Measurements from ENCODE around the gene VPS37D.

The VPS37D gene

DNA sequence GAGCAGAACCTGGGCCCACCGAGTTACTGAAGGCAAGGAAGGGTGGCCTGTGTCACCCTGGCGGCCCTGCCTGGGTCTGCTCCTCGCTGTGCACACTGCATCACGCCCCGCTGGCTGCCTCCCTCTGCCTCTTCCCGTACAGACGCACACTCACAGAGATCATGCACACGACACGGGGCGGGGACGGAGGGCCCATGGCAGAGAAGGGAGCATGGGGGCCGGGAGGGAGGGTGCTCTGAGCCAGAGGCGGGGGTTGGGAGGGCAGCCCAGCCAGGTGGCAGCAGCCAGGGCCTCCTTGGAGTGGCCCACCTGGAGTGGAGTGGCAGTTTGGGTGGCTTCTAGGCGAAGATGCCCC lies 32.4 kb downstream of the VPS37D start:
- H2BK15ac ChIP-seq (replicated peaks; ENCODE audit: low read depth) = no peak overlapping the region
- no peaks in the 10 kb centered on the region for H3K27me3 ChIP-seq (ENCODE audit: insufficient read depth, low read length, poor library complexity)
- H2AK5ac ChIP-seq (ENCODE audit: low read length) = no peak overlapping the region
- no peaks in the 10 kb centered on the region for H3K79me1 ChIP-seq (ENCODE audit: low read length)
- no peak overlapping the region for H3K23ac ChIP-seq (ENCODE audit: low read length)
- no peaks in the 10 kb centered on the region for H3K79me2 ChIP-seq (ENCODE audit: control insufficient read depth, insufficient read depth, low read length)
- no peak overlapping the region for H3K18ac ChIP-seq (ENCODE audit: low read length)
- no peak overlapping the region for H2BK5ac ChIP-seq (ENCODE audit: low read length)
- peaks cover 9% of the 10 kb centered on the region for H3K36me3 ChIP-seq (ENCODE audit: control insufficient read depth, insufficient read depth, low read length)
- no peak overlapping the region for H3K27ac ChIP-seq (ENCODE audit: low read depth, low read length)
- no peak overlapping the region for H3K4me3 ChIP-seq (ENCODE audit: low read length)
- H3K4me2 ChIP-seq (ENCODE audit: low read length) = no peak overlapping the region
- H3K4ac ChIP-seq (ENCODE audit: low read depth, low read length) = no peak overlapping the region
- no peak overlapping the region for H3K9ac ChIP-seq (ENCODE audit: low read length)
- WGBS (ENCODE audit: extremely low coverage, insufficient coverage, low lambda C conversion rate) = no CpG with 5 or more reads among the region's 14 CpGs
- H4K5ac ChIP-seq (ENCODE audit: low read length) = no peak overlapping the region
- H4K8ac ChIP-seq (ENCODE audit: low read depth, low read length) = no peak overlapping the region
- DNase-seq = no peak
- no peaks in the 10 kb centered on the region for H3K4me1 ChIP-seq (ENCODE audit: control insufficient read depth, low read depth, low read length)
- H2BK120ac ChIP-seq (ENCODE audit: low read depth, low read length) = no peak overlapping the region
- H3K56ac ChIP-seq (ENCODE audit: low read length) = no peak overlapping the region

DNA sequence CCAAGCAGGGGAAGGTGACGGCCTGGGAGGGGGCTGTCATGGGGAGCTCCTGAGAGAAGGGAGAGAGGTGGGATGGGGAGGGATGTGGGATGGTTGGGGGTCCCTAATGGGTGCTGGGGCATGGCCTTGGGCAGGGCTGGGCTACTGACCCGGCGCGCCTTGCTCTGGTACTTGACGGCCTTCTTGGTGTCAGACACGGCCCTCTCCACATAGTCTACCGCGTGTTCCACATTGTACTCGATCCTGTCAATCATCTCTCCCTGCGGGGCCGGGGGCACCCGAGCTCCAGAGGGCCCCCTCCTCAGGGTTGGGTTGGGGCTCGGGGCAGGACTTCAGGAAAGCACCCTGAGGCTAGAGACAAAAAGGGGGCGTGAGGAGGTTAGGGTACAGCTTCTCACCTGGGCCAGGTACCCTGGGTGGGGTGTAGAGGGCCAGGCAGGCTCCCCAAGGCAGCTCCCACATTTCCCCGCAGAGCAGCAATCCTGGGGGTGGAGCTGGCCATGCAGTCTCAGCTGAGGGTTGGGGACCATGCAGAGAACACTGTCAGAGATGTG lies 33.0 kb downstream of the VPS37D start:
- no peaks in the 10 kb centered on the region for H3K79me2 ChIP-seq (ENCODE audit: control insufficient read depth, insufficient read depth, low read length)
- no peak overlapping the region for H4K5ac ChIP-seq (ENCODE audit: low read length)
- no peak overlapping the region for H2BK120ac ChIP-seq (ENCODE audit: low read depth, low read length)
- H4K8ac ChIP-seq (ENCODE audit: low read depth, low read length) = no peak overlapping the region
- no CpG with 5 or more reads among the region's 15 CpGs for WGBS (ENCODE audit: extremely low coverage, insufficient coverage, low lambda C conversion rate)
- H2BK15ac ChIP-seq (replicated peaks; ENCODE audit: low read depth) = no peak overlapping the region
- no peak overlapping the region for H3K4me3 ChIP-seq (ENCODE audit: low read length)
- peaks cover 8% of the 10 kb centered on the region for H3K36me3 ChIP-seq (ENCODE audit: control insufficient read depth, insufficient read depth, low read length)
- no peaks in the 10 kb centered on the region for H3K27me3 ChIP-seq (ENCODE audit: insufficient read depth, low read length, poor library complexity)
- H3K4me2 ChIP-seq (ENCODE audit: low read length) = no peak overlapping the region
- DNase-seq = no peak
- no peak overlapping the region for H3K18ac ChIP-seq (ENCODE audit: low read length)
- no peak overlapping the region for H3K27ac ChIP-seq (ENCODE audit: low read depth, low read length)
- H3K4me1 ChIP-seq (ENCODE audit: control insufficient read depth, low read depth, low read length) = no peaks in the 10 kb centered on the region
- H2BK5ac ChIP-seq (ENCODE audit: low read length) = no peak overlapping the region
- no peak overlapping the region for H3K56ac ChIP-seq (ENCODE audit: low read length)
- no peak overlapping the region for H3K4ac ChIP-seq (ENCODE audit: low read depth, low read length)
- H3K23ac ChIP-seq (ENCODE audit: low read length) = no peak overlapping the region
- H3K9ac ChIP-seq (ENCODE audit: low read length) = no peak overlapping the region
- H2AK5ac ChIP-seq (ENCODE audit: low read length) = no peak overlapping the region
- H3K79me1 ChIP-seq (ENCODE audit: low read length) = no peaks in the 10 kb centered on the region

DNA sequence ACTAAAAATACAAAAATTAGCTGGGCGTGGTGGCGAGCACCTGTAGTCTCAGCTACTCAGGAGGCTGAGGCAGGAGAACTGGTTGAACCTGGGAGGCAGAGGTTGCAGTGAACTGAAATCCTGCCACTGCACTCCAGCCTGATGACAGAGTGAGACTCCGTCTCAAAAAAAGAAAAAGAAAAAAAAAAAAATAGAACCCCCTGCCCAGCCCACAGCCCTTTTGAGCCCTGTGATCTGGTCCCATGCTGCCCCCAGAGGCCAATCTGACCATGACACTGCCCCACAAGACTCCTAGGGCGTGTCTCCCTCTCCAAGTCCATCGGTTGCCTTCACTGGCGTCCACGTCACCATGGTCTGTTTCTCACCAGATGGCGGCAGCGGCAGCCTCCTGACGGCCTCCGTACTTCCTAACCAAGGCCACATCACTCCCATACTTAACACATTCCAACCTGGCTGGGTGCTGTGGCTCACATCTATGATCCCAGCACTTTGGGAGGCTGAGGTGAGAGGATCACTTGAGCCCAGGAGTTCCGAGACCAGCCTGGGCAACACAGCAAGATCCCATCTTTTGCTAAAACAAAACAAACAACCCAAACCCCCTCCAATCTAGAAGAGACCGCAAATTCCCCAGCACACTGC lies 33.8 kb downstream of the VPS37D start:
- no peak overlapping the region for H2BK5ac ChIP-seq (ENCODE audit: low read length)
- H3K27ac ChIP-seq (ENCODE audit: low read depth, low read length) = no peak overlapping the region
- H2AK5ac ChIP-seq (ENCODE audit: low read length) = no peak overlapping the region
- H3K79me1 ChIP-seq (ENCODE audit: low read length) = no peaks in the 10 kb centered on the region
- no peak overlapping the region for H3K18ac ChIP-seq (ENCODE audit: low read length)
- no peak overlapping the region for H2BK15ac ChIP-seq (replicated peaks; ENCODE audit: low read depth)
- no peak overlapping the region for H2BK120ac ChIP-seq (ENCODE audit: low read depth, low read length)
- no peak overlapping the region for H3K56ac ChIP-seq (ENCODE audit: low read length)
- H3K4me3 ChIP-seq (ENCODE audit: low read length) = no peak overlapping the region
- no peaks in the 10 kb centered on the region for H3K27me3 ChIP-seq (ENCODE audit: insufficient read depth, low read length, poor library complexity)
- H3K23ac ChIP-seq (ENCODE audit: low read length) = no peak overlapping the region
- no peaks in the 10 kb centered on the region for H3K4me1 ChIP-seq (ENCODE audit: control insufficient read depth, low read depth, low read length)
- no peak overlapping the region for H4K8ac ChIP-seq (ENCODE audit: low read depth, low read length)
- peaks cover 6% of the 10 kb centered on the region for H3K36me3 ChIP-seq (ENCODE audit: control insufficient read depth, insufficient read depth, low read length)
- no peak overlapping the region for H4K5ac ChIP-seq (ENCODE audit: low read length)
- H3K4ac ChIP-seq (ENCODE audit: low read depth, low read length) = no peak overlapping the region
- no peak overlapping the region for H3K4me2 ChIP-seq (ENCODE audit: low read length)
- DNase-seq = peak; percentile 95
- no peaks in the 10 kb centered on the region for H3K79me2 ChIP-seq (ENCODE audit: control insufficient read depth, insufficient read depth, low read length)
- H3K9ac ChIP-seq (ENCODE audit: low read length) = no peak overlapping the region
- WGBS (ENCODE audit: extremely low coverage, insufficient coverage, low lambda C conversion rate) = no CpG with 5 or more reads among the region's 13 CpGs

DNA sequence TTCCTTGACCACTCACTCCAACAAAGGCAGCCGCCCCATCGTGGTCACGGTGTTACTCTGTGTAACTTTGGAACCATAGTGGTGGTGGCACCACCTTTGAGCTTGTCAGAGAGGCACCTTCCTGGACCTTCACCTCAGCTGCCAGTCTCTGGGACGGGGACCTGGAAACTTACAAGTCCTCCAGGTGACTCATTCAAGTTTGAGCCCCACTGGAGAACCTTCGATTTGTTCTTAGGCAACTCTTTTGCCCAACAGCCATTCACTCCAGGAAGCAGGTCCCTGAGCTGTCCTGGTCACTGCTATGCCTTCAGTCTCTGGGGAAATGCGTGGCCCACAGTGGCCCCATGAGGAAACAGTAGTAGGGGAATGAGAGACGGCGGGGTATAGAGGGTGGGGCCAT lies 34.6 kb downstream of the VPS37D start:
- WGBS (ENCODE audit: extremely low coverage, insufficient coverage, low lambda C conversion rate) = no CpG with 5 or more reads among the region's 8 CpGs
- Histone ChIP-seq H3K4ac (ENCODE audit: low read depth, low read length) (no peak overlapping the region), H4K5ac (ENCODE audit: low read length) (no peak overlapping the region), H3K56ac (ENCODE audit: low read length) (no peak overlapping the region), H3K9ac (ENCODE audit: low read length) (no peak overlapping the region), H3K79me2 (ENCODE audit: control insufficient read depth, insufficient read depth, low read length) (no peaks in the 10 kb centered on the region), H3K27me3 (ENCODE audit: insufficient read depth, low read length, poor library complexity) (no peaks in the 10 kb centered on the region), H3K18ac (ENCODE audit: low read length) (no peak overlapping the region), H3K27ac (ENCODE audit: low read depth, low read length) (no peak overlapping the region), H3K79me1 (ENCODE audit: low read length) (no peaks in the 10 kb centered on the region), H2BK120ac (ENCODE audit: low read depth, low read length) (no peak overlapping the region), H3K36me3 (ENCODE audit: control insufficient read depth, insufficient read depth, low read length) (peaks cover 5% of the 10 kb centered on the region), H2BK5ac (ENCODE audit: low read length) (no peak overlapping the region), H2AK5ac (ENCODE audit: low read length) (no peak overlapping the region), H3K4me2 (ENCODE audit: low read length) (no peak overlapping the region), H3K4me3 (ENCODE audit: low read length) (no peak overlapping the region), H2BK15ac (replicated peaks; ENCODE audit: low read depth) (no peak overlapping the region), H3K4me1 (ENCODE audit: control insufficient read depth, low read depth, low read length) (no peaks in the 10 kb centered on the region), H3K23ac (ENCODE audit: low read length) (no peak overlapping the region), H4K8ac (ENCODE audit: low read depth, low read length) (no peak overlapping the region)
- no peak for DNase-seq

DNA sequence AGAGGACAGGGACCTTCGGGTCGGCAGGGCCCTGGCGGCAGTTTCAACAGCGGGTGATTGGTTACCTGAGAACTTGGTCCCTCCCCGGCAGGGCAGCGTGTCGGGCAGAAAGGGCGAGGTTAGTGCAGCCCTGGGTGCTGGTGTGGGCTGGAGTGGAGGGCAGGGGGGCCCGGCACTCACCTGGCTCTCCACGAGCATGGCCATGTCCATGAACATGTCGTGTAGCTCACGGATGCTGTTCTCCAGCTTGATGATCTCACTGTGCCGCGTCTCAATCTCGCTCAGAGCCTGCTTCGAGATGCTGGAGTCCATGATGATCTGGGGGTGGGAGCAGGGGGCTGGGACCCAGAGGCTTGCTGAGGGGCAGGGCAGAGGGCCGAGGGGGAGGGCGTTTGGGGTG lies 35.0 kb downstream of the VPS37D start:
- Histone ChIP-seq H3K27me3 (ENCODE audit: insufficient read depth, low read length, poor library complexity) (no peaks in the 10 kb centered on the region), H2BK5ac (ENCODE audit: low read length) (no peak overlapping the region), H3K4ac (ENCODE audit: low read depth, low read length) (no peak overlapping the region), H3K4me2 (ENCODE audit: low read length) (no peak overlapping the region), H2AK5ac (ENCODE audit: low read length) (no peak overlapping the region), H3K9ac (ENCODE audit: low read length) (no peak overlapping the region), H3K23ac (ENCODE audit: low read length) (no peak overlapping the region), H3K56ac (ENCODE audit: low read length) (no peak overlapping the region), H3K36me3 (ENCODE audit: control insufficient read depth, insufficient read depth, low read length) (peaks cover 1% of the 10 kb centered on the region), H3K4me1 (ENCODE audit: control insufficient read depth, low read depth, low read length) (no peaks in the 10 kb centered on the region), H3K27ac (ENCODE audit: low read depth, low read length) (no peak overlapping the region), H3K4me3 (ENCODE audit: low read length) (no peak overlapping the region), H2BK120ac (ENCODE audit: low read depth, low read length) (no peak overlapping the region), H2BK15ac (replicated peaks; ENCODE audit: low read depth) (no peak overlapping the region), H4K5ac (ENCODE audit: low read length) (no peak overlapping the region), H3K79me2 (ENCODE audit: control insufficient read depth, insufficient read depth, low read length) (no peaks in the 10 kb centered on the region), H4K8ac (ENCODE audit: low read depth, low read length) (no peak overlapping the region), H3K79me1 (ENCODE audit: low read length) (no peaks in the 10 kb centered on the region), H3K18ac (ENCODE audit: low read length) (no peak overlapping the region)
- no CpG with 5 or more reads among the region's 18 CpGs for WGBS (ENCODE audit: extremely low coverage, insufficient coverage, low lambda C conversion rate)
- DNase-seq = no peak

DNA sequence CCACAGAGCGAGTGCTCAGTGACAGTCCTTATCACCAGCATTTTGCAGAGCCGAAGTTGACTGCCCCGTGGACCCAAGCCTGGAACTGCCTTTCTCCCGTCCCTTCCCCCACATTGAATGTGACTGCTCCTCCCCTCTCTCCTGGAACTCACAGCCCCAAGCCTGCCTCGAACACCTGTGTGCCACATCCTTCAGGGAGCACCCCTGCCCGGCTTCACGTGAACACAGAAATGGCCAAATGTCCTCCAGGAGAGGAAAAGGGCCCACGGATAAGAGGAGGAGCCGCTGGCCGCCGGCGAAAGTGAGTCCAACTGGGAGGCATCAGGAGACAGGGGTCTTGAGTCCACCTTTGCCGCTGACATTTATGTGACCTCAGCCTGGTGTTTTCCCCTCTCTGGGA lies 35.6 kb downstream of the VPS37D start:
- no peak overlapping the region for H3K27ac ChIP-seq (ENCODE audit: low read depth, low read length)
- no CpG with 5 or more reads among the region's 13 CpGs for WGBS (ENCODE audit: extremely low coverage, insufficient coverage, low lambda C conversion rate)
- H2AK5ac ChIP-seq (ENCODE audit: low read length) = no peak overlapping the region
- H3K27me3 ChIP-seq (ENCODE audit: insufficient read depth, low read length, poor library complexity) = no peaks in the 10 kb centered on the region
- no peak for DNase-seq
- H3K4me2 ChIP-seq (ENCODE audit: low read length) = no peak overlapping the region
- H3K79me2 ChIP-seq (ENCODE audit: control insufficient read depth, insufficient read depth, low read length) = no peaks in the 10 kb centered on the region
- no peak overlapping the region for H3K18ac ChIP-seq (ENCODE audit: low read length)
- H2BK5ac ChIP-seq (ENCODE audit: low read length) = no peak overlapping the region
- H3K4me1 ChIP-seq (ENCODE audit: control insufficient read depth, low read depth, low read length) = no peaks in the 10 kb centered on the region
- H2BK120ac ChIP-seq (ENCODE audit: low read depth, low read length) = no peak overlapping the region
- no peaks in the 10 kb centered on the region for H3K79me1 ChIP-seq (ENCODE audit: low read length)
- H3K4me3 ChIP-seq (ENCODE audit: low read length) = no peak overlapping the region
- no peak overlapping the region for H3K23ac ChIP-seq (ENCODE audit: low read length)
- H4K5ac ChIP-seq (ENCODE audit: low read length) = no peak overlapping the region
- no peak overlapping the region for H2BK15ac ChIP-seq (replicated peaks; ENCODE audit: low read depth)
- no peak overlapping the region for H3K56ac ChIP-seq (ENCODE audit: low read length)
- H3K9ac ChIP-seq (ENCODE audit: low read length) = peak overlapping the region; percentile 18
- peaks cover 1% of the 10 kb centered on the region for H3K36me3 ChIP-seq (ENCODE audit: control insufficient read depth, insufficient read depth, low read length)
- H4K8ac ChIP-seq (ENCODE audit: low read depth, low read length) = no peak overlapping the region
- H3K4ac ChIP-seq (ENCODE audit: low read depth, low read length) = no peak overlapping the region
